HG03432 (cell line): Measurements from ENCODE around the gene EEF2KMT.
A peak's percentile ranks its signal among the peaks of the same experiment; 100 is the strongest.
"Not testable (repeated sequence)": the region's sequence is repeated elsewhere in the genome, so short reads cannot be mapped to it uniquely, and the experiment has no call there.

Experiments used
- ATAC-seq: cut with Tn5 transposase; IDR thresholded peaks from one replicate; pipeline ENCODE4 v1.9.1; 2021; ENCODE audit warnings: mild to moderate bottlenecking, moderate library complexity; ENCODE audit not compliant: unreplicated experiment

EEF2KMT gene

DNA sequence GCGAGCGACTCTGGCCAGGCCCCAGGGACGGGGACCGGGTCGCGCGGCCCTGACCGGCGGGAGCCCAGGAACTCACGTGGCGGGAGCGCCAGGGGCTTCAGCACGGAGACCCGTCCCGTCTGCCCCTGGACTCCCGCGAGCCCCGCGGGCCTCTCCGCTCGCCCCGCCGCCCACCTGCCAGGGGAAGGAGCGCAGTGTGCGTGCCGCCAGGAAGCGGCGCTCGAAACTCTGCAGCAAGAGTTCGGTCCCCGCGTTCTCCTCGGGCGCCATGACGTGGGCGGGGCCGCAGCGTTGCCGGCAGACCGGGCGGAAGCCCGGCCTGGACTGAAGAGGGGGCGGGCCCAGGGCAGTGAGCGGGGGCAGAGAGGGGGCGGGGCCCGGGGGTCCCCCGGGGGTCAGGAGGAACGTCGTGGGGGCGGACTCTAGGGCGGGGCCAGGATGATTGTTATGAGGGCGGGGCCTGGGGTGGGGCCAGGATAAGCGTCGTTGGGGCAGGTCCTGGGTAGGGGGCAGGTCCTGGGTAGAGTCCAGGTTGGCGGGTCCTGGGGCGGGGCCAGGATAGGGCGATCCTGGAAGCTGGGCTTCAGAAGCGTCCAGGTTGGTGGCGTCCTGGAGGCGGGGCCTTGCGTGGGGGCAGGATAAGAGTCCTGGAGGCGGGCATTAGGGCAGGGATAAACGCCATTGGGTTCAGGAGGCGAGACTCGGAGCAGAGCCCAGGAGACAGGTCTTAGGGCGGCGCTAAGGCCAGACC is at the start of gene EEF2KMT:
TSS of gene EEF2KMT (minus strand) at position 326 of the 751 bp plus-strand sequence. CDS start at position 270, 56 bp downstream.
- ATAC-seq, result peak; percentile 98

DNA sequence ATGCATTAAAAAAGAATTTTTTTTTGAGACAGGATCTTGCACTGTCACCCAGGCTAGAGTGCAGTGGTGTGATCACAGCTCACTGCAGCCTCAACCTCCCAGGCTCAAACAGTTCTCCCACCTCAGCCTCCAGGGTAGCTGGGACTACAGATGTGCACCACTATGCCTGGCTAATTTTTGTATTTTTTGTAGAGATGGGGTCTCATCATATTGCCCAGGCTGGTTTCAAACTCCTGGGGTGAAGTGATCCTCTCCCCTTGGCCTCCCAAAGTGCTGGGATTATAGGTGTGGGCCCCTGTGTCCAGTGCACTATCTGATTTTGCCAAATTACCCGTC is 47.0 kb upstream of the EEF2KMT start:
- ATAC-seq, result not testable (repeated sequence)

DNA sequence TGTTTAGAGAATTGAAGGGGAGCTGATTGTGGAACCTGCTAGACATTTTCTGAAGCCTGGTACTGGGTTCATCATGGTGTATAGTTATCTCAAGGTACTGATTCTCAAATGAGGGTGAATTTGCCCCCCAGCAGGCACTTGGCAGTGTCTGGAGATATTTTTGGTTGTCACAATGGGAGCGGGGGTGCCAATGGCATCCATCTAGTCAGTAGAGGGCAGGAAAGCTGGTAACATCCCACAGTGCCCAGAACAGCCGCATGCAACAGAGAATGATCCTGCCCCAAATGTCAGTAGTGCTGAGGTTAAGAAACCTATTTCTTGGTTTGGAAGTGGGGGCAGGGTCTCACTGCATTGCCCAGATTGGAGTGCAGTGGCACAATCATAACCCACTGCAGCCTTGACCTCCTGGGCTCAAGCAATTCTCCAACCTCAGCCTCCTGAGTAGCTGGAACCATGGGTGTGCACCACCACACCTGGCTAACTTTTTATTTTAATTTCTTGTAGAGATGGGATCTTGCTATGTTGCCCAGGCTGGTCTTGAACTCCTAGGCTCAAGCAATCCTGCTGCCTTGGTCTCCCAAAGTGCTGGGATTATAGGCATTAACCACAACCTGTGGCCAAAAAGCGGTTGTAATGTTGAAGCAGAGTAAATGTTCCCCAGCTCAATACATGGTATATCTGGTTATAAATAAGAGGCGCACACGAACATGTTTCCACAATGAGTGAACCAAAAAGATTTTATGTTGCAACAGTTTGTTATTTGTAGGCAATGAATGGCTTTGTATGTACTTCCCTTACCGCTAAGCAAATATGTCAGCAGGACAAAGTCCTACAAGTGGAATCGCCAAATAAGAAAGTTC is 46.4 kb upstream of the EEF2KMT start:
- no peak for ATAC-seq

GRCh38 chr16:5140151-5140550 is 42.6 kb upstream of the EEF2KMT start:
- ATAC-seq, result not testable (repeated sequence)

DNA sequence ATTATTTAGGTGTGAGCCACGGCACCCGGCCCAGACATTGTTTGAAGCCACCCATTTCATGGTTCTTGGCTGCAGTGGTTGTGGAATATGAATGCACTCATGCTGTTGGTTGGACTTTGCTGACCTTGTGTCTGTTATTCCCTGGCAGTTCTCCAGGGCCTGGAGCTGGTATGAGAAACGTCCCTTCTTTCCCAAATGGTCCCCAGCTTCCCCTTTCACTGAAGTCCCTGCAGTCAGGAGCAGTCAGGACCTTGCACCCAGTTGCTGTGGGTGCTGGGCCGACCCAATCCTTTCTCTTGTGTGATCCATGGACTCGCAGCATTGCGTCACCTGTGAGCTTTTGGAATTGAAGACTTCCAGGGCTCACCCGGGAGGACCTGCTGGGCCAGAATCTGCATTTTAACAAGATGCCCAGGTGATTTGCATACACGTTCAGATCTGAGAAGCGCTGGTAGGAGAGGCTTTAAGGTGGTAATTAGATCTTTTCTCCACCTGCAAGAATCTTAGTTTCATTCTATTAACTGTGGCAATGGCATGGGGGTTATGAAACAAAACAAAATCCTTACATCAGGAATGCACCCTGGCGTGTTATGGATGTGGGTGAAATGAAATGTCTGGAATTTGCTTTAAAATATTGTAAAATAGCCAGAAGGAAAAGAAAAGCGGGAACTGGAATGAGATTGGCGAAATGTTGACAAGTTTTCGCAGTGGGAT is 37.3 kb upstream of the EEF2KMT start:
- not testable (repeated sequence) for ATAC-seq

DNA sequence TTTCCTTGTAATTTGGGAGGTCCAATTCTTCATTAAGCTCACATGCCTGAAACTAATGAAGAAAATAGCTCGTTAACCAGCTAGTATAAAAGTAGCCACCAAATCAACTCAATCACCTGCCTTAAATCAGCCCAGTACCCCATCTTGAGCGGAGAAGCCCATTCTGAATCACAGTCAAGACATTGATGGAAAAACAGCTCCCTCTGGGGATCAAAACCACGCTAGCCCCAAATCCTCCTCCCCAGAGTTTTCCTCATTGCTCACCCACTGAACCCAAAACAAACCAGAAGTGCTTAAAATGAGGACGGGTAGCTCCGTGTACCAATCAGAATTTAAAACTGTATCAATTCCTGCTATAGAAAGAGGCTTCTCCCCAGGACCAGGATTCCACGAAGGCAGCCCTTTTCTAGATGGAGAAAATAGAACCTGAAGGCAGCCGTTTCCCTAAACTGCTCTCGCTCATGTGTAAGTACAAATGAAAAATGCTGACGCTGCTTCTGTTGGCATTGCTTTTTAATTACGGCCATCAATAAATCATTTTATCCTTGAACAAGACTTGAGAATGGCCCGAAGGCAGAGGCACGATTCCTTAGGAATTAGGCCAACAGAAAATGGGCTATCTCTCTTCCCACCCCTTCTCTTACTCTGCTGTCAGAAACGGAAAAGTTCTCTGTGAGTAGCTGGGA is 35.5 kb upstream of the EEF2KMT start:
- ATAC-seq, result not testable (repeated sequence)

DNA sequence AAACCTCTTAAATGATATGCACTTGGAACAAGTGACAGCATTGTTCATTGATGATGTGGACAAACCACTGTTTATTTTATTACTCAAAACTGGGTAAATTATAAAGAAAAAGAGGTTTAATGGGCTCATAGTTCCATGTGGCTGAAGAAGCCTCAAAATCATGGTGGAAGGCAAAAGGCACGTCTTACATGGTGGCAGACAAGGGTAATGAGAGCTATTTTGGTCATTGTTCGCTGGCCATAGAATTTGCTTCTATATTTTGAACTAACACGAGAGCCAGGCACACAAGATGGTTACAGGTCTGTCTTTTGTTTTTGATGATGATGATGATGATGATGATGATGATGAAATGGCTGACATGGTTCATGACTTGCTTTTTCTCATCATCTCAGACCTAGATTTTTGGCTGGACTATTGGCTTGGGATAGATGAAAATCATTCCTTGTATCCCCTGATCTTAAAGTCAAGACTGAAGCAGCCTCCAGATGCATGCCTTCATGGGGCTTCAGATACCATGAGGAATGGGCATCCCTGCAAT is 33.9 kb upstream of the EEF2KMT start:
- ATAC-seq, result not testable (repeated sequence)

GRCh38 chr16:5117300-5118087 is 19.9 kb upstream of the EEF2KMT start:
- not testable (repeated sequence) for ATAC-seq

GRCh38 chr16:5116780-5117295 is 19.2 kb upstream of the EEF2KMT start:
- ATAC-seq, result not testable (repeated sequence)

- ATAC-seq, result not testable (repeated sequence)
These were observed 13.3 kb upstream of the EEF2KMT start for GRCh38 chr16:5110933-5111332.

DNA sequence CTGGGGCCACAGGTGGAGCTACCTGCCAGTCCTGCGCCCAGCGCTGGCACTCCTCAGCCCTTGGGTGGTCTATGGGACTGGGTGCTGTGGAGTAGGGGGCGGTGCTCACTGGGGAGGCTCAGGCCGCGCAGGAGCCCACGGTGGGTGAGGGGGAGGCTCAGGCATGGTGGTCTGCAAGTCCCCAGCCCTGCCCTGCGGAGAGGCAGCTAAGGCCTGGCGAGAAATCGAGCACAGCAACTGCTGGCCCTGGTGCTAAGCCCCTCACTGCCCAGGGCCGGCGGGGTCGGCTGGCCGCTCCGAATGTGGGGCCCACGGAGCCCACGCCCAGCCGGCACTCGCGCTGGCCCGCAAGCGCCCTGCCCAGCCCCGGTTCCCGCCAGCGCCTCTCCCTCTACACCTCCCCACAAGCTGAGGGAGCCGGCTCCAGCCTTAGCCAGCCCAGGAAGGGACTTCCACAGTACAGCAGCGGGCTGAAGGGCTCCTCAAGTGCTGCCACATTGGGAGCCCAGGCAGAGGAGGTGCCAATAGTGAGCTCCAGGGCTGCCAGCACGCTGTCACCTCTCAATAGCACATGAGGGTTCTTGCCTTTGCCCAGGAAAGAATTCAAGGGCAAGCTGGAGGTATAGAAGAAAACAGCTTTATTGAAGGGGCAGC is 11.0 kb upstream of the EEF2KMT start:
- ATAC-seq, result no peak

DNA sequence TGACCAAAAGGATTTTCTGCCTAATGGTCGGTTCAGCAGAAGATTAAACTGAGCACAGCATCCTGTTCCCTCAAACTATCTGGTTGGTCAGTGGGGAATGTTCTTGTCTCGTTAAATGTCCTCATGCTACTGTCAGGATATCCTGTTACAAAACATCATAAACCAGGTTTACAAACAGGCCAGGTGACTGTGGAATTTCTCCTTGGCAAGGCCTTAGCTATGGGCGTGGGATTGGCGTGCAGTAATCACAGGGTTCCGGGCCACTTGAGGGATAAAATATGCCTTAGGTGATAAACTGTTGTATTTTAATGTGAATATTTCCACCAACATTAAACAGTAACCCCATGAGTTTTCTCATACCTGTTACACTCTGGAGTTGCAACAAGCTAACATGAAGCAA is 7.4 kb upstream of the EEF2KMT start:
- not testable (repeated sequence) for ATAC-seq

DNA sequence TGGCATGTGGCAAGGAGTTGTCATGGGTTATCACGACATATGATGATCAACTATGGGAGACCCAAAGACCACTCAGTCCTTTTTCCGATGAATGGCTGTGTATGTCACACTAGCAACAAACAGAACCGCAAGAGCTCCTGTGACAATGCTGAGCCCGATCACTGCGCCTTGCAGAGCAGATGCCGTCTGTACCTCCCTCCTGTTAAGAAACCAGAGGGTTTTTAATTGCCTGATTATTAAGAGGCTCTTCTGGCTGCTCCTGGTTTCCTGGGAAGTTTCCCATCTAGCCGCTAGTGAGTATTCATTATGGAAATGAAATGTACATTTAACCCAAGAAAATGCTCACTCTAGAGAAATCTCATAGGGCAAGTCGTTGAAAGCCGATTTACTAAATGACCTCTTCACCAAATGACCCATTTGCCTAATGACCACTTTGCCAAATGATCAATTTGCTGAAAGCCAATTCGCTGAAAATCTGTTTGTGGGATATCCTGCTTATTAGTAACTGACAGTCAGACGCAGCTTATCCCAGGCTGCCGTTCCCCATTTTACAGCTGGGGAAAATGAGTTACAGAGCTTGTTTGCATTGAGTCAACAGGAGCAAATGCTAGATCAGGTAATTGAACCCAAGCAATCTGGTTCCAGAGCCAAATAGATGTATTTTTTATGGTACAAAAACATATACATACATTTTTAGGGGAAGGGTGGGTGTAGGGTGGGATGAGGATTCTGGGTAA is 5.9 kb upstream of the EEF2KMT start:
- ATAC-seq, result not testable (repeated sequence)

DNA sequence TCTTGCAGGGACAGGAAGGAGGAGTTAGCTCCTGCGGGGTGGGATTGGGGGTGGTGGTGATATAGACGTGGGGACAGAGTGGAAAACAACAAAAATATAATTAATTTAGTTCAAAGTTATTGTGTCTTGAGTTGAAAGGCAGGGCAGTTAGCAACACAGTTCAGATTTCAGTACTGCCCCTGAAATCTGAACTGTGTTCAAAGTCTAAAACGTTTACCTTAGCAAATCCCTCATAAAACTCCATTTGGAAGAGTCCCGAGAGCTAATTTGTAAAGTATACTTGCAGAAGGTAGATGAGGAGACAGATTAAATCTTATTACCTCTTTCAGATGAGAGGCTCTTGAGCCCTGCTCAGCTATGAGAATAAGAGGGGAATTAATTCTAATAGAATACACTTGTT is 1.6 kb upstream of the EEF2KMT start:
- not testable (repeated sequence) for ATAC-seq

GRCh38 chr16:5098221-5099159 is 895 bp upstream of the EEF2KMT start:
- ATAC-seq, result peak; percentile 81

DNA sequence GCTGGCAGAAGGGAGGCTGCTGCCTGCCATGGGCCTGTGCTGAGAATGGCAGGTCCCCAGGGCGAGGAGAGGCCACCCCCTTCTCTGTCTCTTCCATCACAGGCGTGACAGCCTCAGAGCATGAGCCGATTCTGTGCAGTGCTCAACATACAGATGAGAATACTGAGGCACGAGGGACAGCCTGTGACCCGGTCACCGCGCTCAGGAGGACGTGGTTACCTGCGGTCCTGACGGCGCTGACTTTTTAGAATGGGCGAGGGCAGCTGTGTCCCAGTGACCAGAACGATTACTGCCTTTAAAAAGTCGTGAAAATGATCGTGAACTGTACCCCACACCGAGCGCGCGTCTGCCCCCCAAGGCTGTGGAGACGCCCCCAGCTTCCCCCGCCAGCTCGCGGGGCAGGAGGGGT is 530 bp downstream of the EEF2KMT start:
- ATAC-seq, result not testable (repeated sequence)

- not testable (repeated sequence) for ATAC-seq
These were observed 1.0 kb downstream of the EEF2KMT start for GRCh38 chr16:5096437-5097060.
